Measurements from ENCODE around the gene RALA.

RALA gene

DNA sequence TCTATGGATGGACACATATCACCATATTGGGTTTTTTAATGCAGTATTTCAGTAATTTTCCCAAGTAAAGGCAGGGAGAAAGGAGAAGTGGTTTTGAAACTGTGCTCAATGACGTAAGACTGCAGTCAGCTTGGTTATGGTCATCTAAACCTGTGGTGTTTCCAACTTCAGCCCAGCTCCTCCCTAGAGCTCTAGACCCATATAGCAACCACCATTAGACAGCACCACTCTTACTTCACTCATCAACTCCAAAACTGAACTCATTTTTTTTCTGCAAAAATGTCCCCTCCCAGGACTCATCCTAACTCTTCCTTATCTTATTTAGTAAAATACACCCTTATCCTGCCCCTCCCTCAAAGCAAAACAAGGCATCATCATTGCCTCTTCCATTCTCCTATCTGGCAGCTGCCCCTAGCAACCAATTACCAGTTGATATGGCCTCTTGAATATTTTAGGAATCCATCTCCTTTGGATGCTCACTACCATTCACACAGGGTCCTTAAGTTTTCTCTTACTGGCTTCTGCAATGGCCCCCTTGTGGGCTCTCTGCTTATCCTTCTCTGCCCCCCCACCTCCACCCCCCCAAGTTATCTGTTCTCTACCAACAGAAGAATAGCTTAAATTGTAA lies 1.5 kb upstream of the RALA start:
- POLR2A ChIA-PET, result interaction anchor here (0.8 to 2.0 kb wide), 7 partner anchors 10 to 111 kb away, joined by 3 to 14 read pairs (median 5); no protein-coding TSS in a partner anchor
- TF ChIP-seq BHLHE40 (IDR thresholded peaks at IDR 0.05; ENCODE audit: borderline replicate concordance) (no peak), ELF4 (IDR thresholded peaks at IDR 0.05) (no peak), LEF1 (IDR thresholded peaks at IDR 0.05; ENCODE audit: borderline replicate concordance) (no peak), TARDBP (IDR thresholded peaks at IDR 0.05) (no peak), FOXM1 (IDR thresholded peaks at IDR 0.05; ENCODE audit: borderline replicate concordance) (no peak), NFRKB (IDR thresholded peaks at IDR 0.05) (no peak), FOXA1 (IDR thresholded peaks at IDR 0.05) (no peak), FOXK2 (IDR thresholded peaks at IDR 0.05) (no peak), ZNF384 (IDR thresholded peaks at IDR 0.05) (no peak), ARNT (IDR thresholded peaks at IDR 0.05) (no peak), CTBP1 (IDR thresholded peaks at IDR 0.05; ENCODE audit: borderline replicate concordance) (no peak), SP1 (IDR thresholded peaks at IDR 0.05) (no peak), SUZ12 (IDR thresholded peaks at IDR 0.05) (no peak), HDGF (IDR thresholded peaks at IDR 0.05; ENCODE audit: borderline replicate concordance) (no peak), L3MBTL2 (conservative IDR thresholded peaks at IDR 0.05) (no peak)
- TF ChIP-seq, protein P1, sequence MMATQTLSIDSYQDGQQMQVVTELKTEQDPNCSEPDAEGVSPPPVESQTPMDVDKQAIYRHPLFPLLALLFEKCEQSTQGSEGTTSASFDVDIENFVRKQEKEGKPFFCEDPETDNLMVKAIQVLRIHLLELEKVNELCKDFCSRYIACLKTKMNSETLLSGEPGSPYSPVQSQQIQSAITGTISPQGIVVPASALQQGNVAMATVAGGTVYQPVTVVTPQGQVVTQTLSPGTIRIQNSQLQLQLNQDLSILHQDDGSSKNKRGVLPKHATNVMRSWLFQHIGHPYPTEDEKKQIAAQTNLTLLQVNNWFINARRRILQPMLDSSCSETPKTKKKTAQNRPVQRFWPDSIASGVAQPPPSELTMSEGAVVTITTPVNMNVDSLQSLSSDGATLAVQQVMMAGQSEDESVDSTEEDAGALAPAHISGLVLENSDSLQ (IDR thresholded peaks at IDR 0.05), result no peak
- no peak for DNase-seq (ENCODE audit: extremely low spot score)
- CTCF ChIA-PET, result interaction anchor here (1.2 kb wide), 1 partner anchor 41 kb away, joined by 6 read pairs; no protein-coding TSS in a partner anchor

DNA sequence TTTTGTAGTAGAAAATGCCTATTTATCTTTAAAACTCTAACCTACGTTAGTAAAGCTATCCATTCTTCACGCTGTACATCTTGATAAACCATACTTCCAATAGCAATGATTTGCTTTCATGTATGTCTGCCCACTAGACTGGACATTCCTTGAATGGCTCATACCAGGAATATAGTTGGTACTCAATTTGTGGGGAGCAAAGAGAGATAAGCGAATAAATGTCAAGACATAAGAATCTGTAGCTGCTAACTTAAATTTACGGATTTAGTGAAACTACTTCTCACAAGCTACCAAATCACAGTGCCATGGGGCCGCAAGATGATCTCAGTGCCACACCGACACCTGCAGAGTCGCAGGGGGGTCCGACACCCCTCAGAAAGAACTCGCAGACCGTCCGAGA lies 763 bp upstream of the RALA start:
- no peak for DNase-seq (ENCODE audit: extremely low spot score)
- ChIA-PET POLR2A (interaction anchor here (1.0 to 2.2 kb wide), 14 partner anchors 10 to 125 kb away, joined by 3 to 14 read pairs (median 5); no protein-coding TSS in a partner anchor), CTCF (interaction anchor here (1.2 kb wide), 1 partner anchor 42 kb away, joined by 6 read pairs; no protein-coding TSS in a partner anchor)
- TF ChIP-seq SP1 (IDR thresholded peaks at IDR 0.05) (no peak), FOXM1 (IDR thresholded peaks at IDR 0.05; ENCODE audit: borderline replicate concordance) (no peak), ARNT (IDR thresholded peaks at IDR 0.05) (no peak), SUZ12 (IDR thresholded peaks at IDR 0.05) (no peak), FOXA1 (IDR thresholded peaks at IDR 0.05) (no peak), ZNF384 (IDR thresholded peaks at IDR 0.05) (no peak), BHLHE40 (IDR thresholded peaks at IDR 0.05; ENCODE audit: borderline replicate concordance) (no peak), NFRKB (IDR thresholded peaks at IDR 0.05) (no peak), FOXK2 (IDR thresholded peaks at IDR 0.05) (no peak), ELF4 (IDR thresholded peaks at IDR 0.05) (no peak)
- TF ChIP-seq, protein P1 (IDR thresholded peaks at IDR 0.05), result no peak

DNA sequence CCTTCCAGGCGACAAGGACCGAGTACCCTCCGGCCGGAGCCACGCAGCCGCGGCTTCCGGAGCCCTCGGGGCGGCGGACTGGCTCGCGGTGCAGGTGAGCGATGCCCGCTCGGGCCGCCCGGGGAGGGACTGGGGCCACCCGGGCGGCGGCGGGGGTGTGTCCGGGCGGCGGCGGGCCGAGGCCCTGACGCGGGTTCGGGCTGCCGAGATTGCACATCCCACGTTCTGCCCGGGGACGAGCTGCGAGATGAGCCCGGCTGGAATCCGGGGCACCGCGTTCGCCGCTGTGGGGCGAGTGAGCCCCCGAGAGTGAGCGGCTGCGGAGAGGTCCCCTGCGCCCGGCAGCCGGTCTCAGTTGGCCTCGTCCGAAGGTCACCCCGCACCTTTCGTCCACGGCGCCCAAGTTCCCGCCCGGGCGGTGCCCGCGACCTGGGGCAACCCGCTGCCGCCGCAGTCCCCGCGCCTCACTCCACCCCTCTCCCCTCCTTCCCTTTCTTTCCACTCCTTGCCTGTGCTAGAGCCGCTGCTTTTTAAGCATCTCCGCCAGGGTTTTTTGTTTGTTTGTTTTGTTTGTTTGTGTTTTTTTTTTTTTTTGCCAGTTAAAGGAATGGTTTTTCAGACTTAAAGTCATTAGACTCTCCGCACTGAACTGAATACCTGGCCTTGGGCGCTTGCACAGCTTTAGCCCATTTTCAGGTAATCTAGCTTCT lies 515 bp downstream of the RALA start:
- POLR2A ChIA-PET, result interaction anchor here (0.6 to 2.2 kb wide), 20 partner anchors 12 to 153 kb away, joined by 3 to 14 read pairs (median 4); no protein-coding TSS in a partner anchor
- TF ChIP-seq TARDBP (IDR thresholded peaks at IDR 0.05), result no peak
- DNase-seq (ENCODE audit: extremely low spot score), result peak; percentile 41
- CTCF ChIA-PET, result interaction anchor here (0.7 to 1.1 kb wide), 3 partner anchors 43 to 162 kb away, joined by 3 to 4 read pairs (median 4); no protein-coding TSS in a partner anchor

DNA sequence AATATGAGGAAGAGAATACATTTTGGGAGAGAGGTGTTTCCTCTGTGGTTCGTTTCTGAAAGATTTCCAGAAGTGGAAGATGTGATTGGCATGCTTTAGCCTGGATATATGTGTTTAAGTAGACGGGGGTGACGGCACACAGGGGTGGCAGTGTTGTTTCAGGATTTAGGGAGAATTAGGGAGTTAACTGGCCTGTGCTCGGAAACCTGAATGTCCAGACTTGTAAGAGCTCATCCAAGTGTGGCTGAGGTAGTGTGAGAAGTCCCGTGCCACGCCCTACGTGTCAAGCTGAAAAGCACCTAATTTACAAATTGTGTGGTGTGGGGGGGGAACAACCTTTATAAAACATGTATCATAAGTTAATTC lies 1.1 kb downstream of the RALA start:
- DNase-seq (ENCODE audit: extremely low spot score), result no peak
- POLR2A ChIA-PET, result interaction anchor here (0.6 to 2.2 kb wide), 8 partner anchors 16 to 152 kb away, joined by 3 to 14 read pairs (median 3); no protein-coding TSS in a partner anchor
- CTCF ChIA-PET, result interaction anchor here (0.7 to 1.1 kb wide), 3 partner anchors 44 to 162 kb away, joined by 3 to 4 read pairs (median 4); no protein-coding TSS in a partner anchor
- TF ChIP-seq CTBP1 (IDR thresholded peaks at IDR 0.05; ENCODE audit: borderline replicate concordance) (no peak), SP1 (IDR thresholded peaks at IDR 0.05) (no peak)
- TF ChIP-seq, protein P1 (IDR thresholded peaks at IDR 0.05), result peak; percentile 39; the same call in 1 of the 2 replicates

DNA sequence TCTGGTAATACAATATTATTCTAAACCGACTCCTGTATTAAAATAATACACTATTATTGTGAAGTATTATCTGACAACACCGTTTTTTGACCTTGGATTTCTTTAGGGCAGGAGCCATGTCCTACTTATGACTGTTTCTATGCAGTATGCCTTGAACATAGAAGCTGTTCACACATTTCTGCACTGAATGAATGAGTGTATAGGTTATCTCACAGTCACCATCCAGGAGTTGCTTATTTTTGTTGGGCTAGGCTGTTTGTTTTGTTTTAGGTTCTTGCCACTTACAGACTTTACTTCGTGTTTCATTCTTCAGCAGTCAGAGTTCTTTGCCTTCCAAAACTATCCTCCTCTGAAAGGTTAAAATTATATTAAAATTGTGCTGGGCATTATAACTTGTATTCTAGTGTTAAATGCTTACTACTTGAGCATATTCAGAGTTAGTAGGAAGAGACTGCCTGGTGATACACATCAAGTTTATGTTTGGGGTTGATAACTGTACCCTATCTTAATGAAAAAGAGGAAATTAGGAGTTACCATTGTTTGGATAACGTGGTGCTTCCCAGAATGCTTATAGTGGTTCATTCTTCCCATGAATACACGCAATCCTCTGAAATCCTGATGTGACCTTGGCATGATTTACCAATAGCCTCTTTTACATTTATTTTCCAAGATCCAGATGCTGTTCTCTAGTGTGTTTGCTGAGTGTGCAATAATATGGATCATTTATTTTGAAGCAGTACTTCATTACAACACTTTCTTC lies 1.7 kb downstream of the RALA start:
- CTCF ChIA-PET, result interaction anchor here (1.0 to 1.1 kb wide), 2 partner anchors 44 to 121 kb away, joined by 4 read pairs; no protein-coding TSS in a partner anchor
- no peak for DNase-seq (ENCODE audit: extremely low spot score)
- POLR2A ChIA-PET, result interaction anchor here (1.0 to 2.2 kb wide), 5 partner anchors 16 to 151 kb away, joined by 3 to 7 read pairs (median 3); no protein-coding TSS in a partner anchor
- TF ChIP-seq ARNT (IDR thresholded peaks at IDR 0.05) (no peak), FOXM1 (IDR thresholded peaks at IDR 0.05; ENCODE audit: borderline replicate concordance) (no peak), NFRKB (IDR thresholded peaks at IDR 0.05) (no peak)

Data from HEK293T (cell line).